Measurements from ENCODE around the gene IGSF21. TPM values are rescaled to one million over a fixed set of nuclear protein-coding genes. Genes with fewer than 3 reads are reported as not detected.

The IGSF21 gene
- polyA plus RNA-seq, 1 donor (not counting 4 experiments of a cell fraction or from before 2014, with no cell fraction given) = not detected

DNA sequence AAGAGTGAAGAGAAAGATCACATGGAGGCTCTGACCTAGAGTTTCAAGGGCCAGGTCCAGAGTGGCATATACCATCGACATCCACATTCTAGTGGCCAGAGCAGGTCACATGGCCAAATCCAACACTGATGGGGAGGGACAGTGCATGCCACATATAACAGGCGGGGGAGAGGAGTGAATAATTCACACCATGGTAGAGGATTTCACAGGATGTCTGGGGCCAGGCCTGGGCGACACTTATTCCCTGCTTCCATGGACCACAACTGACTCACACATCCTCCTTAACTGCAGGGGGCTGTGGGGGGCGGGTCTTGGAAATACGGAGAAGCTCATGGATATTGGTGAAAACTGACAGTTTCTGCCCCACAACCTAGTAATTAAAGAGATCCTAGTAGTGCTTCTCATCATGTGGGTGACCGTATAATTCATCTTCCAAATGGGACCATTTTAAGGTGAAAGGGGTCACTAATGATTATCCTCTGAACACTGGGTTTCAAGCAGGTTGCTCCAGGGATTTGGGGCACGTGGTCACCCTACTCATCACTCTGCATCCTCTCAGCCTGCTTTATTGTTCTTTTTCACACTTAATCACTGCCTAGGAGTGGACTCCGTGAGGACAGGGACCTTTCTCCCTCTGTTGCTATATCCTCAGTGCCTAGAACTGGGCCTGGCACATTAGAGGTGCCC, 44.0 kb downstream of the IGSF21 start:
- no peaks in the 10 kb centered on the region for H3K9me3 ChIP-seq (ENCODE audit: control insufficient read depth, low read depth, low read length)
- H3K9me1 ChIP-seq (ENCODE audit: control insufficient read depth, extremely low read depth, insufficient read depth, low read length) = no peaks in the 10 kb centered on the region
- FAIRE-seq = no peak
- no peaks in the 10 kb centered on the region for H3K79me2 ChIP-seq (ENCODE audit: control insufficient read depth, insufficient read depth, low read length)
- H3K4me2 ChIP-seq (ENCODE audit: control insufficient read depth, extremely low read depth, insufficient read depth, low read depth, low read length) = no peak overlapping the region
- no peaks in the 10 kb centered on the region for H4K20me1 ChIP-seq (ENCODE audit: control insufficient read depth, extremely low read depth, insufficient read depth, low read length)
- H3K27me3 ChIP-seq (ENCODE audit: control insufficient read depth, extremely low read depth, insufficient read depth, low read length) = no peaks in the 10 kb centered on the region
- no peaks in the 10 kb centered on the region for H3K36me3 ChIP-seq (ENCODE audit: control insufficient read depth in 2 of 2, extremely low read depth in 1 of 2, insufficient read depth in 2 of 2, low read length in 2 of 2)
- no peaks in the 10 kb centered on the region for H3K4me1 ChIP-seq (ENCODE audit: control insufficient read depth, extremely low read depth, insufficient read depth, low read length)
- H3K4me3 ChIP-seq (ENCODE audit: control insufficient read depth in 2 of 3, extremely low read depth in 1 of 3, insufficient read depth in 2 of 3, low read depth in 1 of 3, low read length in 3 of 3) = no peak overlapping the region
- dilution Hi-C loops (cut with MboI; ENCODE audit: extremely low pct_ligation_motif_present, low sequenced_read_pairs) = no loop called here
- no peak overlapping the region for H3K9ac ChIP-seq (ENCODE audit: control insufficient read depth, extremely low read depth, insufficient read depth, low read length)
- DNase-seq (ENCODE audit: low read depth, low spot score) = no peak
- TF ChIP-seq, protein P1, sequence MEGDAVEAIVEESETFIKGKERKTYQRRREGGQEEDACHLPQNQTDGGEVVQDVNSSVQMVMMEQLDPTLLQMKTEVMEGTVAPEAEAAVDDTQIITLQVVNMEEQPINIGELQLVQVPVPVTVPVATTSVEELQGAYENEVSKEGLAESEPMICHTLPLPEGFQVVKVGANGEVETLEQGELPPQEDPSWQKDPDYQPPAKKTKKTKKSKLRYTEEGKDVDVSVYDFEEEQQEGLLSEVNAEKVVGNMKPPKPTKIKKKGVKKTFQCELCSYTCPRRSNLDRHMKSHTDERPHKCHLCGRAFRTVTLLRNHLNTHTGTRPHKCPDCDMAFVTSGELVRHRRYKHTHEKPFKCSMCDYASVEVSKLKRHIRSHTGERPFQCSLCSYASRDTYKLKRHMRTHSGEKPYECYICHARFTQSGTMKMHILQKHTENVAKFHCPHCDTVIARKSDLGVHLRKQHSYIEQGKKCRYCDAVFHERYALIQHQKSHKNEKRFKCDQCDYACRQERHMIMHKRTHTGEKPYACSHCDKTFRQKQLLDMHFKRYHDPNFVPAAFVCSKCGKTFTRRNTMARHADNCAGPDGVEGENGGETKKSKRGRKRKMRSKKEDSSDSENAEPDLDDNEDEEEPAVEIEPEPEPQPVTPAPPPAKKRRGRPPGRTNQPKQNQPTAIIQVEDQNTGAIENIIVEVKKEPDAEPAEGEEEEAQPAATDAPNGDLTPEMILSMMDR (optimal IDR thresholded peaks at IDR 0.05 in 1 of 3, IDR thresholded peaks at IDR 0.05 in 1 of 3, conservative IDR thresholded peaks at IDR 0.05 in 1 of 3; ENCODE audit: extremely low read depth in 1 of 3, insufficient read depth in 2 of 3, low read length in 3 of 3) = no peak
- no peak for TF ChIP-seq EZH2 (IDR thresholded peaks at IDR 0.05; ENCODE audit: low read length)
- no peak overlapping the region for H3K27ac ChIP-seq (ENCODE audit: control insufficient read depth, insufficient read depth, low read length)
- no peak overlapping the region for H2AFZ ChIP-seq (ENCODE audit: control insufficient read depth, low read length)

DNA sequence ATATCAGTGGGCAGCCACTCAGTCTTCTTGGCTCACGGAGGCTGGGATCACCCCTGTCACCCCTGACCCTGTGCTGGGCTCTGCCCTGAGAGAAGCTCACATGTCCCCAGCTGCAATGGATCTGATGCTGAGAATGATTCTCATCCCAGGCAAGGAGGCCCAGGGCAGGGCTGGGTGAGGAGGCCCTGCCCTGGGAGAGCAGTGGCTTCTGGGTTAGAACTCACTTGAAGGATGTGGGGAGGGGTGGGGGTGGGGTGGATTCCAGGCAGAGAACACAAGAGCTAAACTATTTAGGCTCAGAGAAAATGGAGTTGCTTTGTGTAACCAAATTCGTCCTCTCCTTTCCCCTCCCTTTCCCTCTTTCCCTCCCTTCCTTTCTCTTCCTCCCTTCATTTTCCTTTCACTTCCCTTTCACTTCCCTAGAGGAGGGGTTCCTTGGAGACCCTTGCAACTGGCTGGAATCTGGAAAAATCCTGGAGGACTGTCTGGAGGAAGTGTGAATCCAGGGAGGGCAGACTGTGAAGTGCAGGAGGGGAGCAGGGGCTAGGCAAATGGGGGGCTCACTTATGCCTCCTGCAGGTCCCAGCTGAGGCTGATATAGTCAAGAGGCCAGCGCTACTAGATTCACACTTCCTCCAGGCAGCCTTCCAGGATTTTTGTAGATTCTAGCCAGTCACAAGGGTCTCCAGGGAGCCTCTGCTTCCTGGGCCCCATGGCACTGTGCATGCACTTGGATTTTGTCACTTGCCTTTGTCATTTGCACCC, 47.0 kb downstream of the IGSF21 start:
- H3K9me3 ChIP-seq (ENCODE audit: control insufficient read depth, low read depth, low read length) = no peaks in the 10 kb centered on the region
- TF ChIP-seq EZH2 (IDR thresholded peaks at IDR 0.05; ENCODE audit: low read length) = no peak
- TF ChIP-seq, protein P1 (optimal IDR thresholded peaks at IDR 0.05 in 1 of 3, IDR thresholded peaks at IDR 0.05 in 1 of 3, conservative IDR thresholded peaks at IDR 0.05 in 1 of 3; ENCODE audit: extremely low read depth in 1 of 3, insufficient read depth in 2 of 3, low read length in 3 of 3) = no peak
- H3K27ac ChIP-seq (ENCODE audit: control insufficient read depth, insufficient read depth, low read length) = no peak overlapping the region
- no peak overlapping the region for H3K4me3 ChIP-seq (ENCODE audit: control insufficient read depth in 2 of 3, extremely low read depth in 1 of 3, insufficient read depth in 2 of 3, low read depth in 1 of 3, low read length in 3 of 3)
- no peaks in the 10 kb centered on the region for H4K20me1 ChIP-seq (ENCODE audit: control insufficient read depth, extremely low read depth, insufficient read depth, low read length)
- no peaks in the 10 kb centered on the region for H3K36me3 ChIP-seq (ENCODE audit: control insufficient read depth in 2 of 2, extremely low read depth in 1 of 2, insufficient read depth in 2 of 2, low read length in 2 of 2)
- no peak for FAIRE-seq
- no peaks in the 10 kb centered on the region for H3K9me1 ChIP-seq (ENCODE audit: control insufficient read depth, extremely low read depth, insufficient read depth, low read length)
- no peak overlapping the region for H3K9ac ChIP-seq (ENCODE audit: control insufficient read depth, extremely low read depth, insufficient read depth, low read length)
- no peak overlapping the region for H2AFZ ChIP-seq (ENCODE audit: control insufficient read depth, low read length)
- no peak overlapping the region for H3K4me2 ChIP-seq (ENCODE audit: control insufficient read depth, extremely low read depth, insufficient read depth, low read depth, low read length)
- dilution Hi-C loops (cut with MboI; ENCODE audit: extremely low pct_ligation_motif_present, low sequenced_read_pairs) = no loop called here
- DNase-seq (ENCODE audit: low read depth, low spot score) = no peak
- no peaks in the 10 kb centered on the region for H3K79me2 ChIP-seq (ENCODE audit: control insufficient read depth, insufficient read depth, low read length)
- no peaks in the 10 kb centered on the region for H3K4me1 ChIP-seq (ENCODE audit: control insufficient read depth, extremely low read depth, insufficient read depth, low read length)
- H3K27me3 ChIP-seq (ENCODE audit: control insufficient read depth, extremely low read depth, insufficient read depth, low read length) = no peaks in the 10 kb centered on the region

All from keratinocyte (primary cell).